Inflammatory macrophage treated with lipopolysaccharide for 1 hour (primary cell): ENCODE data around the gene ITGA6.

Experiments used
- DNase-seq, 2 donors: peaks; one replicate each; pipeline ENCODE4 v3.0.0-alpha.2; 2020 to 2022

ITGA6 gene

DNA sequence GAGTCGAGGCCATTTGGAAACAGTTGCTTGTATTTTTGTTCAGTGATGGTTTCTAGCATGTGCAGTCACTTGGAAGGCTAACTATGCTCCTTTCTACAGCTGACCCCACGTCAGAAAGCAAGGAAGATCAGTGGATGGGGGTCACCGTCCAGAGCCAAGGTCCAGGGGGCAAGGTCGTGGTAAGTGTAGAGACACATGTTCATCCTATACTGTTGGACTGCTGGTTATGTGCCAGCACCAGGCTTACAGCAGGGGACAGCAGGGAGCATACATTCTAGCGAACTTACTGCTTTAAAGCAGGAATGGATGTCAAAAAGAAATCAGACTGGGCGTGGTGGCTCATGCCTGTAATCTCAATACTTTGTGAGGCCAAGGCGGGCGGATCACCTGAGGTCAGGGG is 40.0 kb downstream of the ITGA6 start:
- DNase-seq, result no peak

GRCh38 chr2:172470958-172471922 is 43.9 kb downstream of the ITGA6 start:
- no peak for DNase-seq

- no peak for DNase-seq
Observed at GRCh38 chr2:172472446-172473033, 45.2 kb downstream of the ITGA6 start.

DNA sequence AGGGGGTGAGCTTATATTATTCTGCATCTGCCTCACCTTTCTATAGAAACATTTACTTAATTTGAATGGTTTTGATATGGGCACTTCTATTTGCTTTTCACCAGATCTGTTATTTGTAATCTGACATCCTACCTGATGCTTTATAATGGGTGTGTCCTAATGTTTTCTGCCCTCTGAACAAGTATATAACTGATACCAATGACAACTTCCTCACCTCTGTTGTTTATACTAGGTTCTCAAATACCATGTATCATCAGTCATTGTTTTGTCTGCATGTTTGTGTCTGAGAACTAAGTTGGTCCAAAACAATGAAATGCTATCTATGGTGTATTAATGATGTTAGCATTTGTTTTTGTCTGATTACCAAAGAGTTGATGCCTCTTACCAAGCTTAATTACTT is 45.8 kb downstream of the ITGA6 start:
- DNase-seq, result no peak

GRCh38 chr2:172478353-172478752 is 51.0 kb downstream of the ITGA6 start:
- no peak for DNase-seq

DNA sequence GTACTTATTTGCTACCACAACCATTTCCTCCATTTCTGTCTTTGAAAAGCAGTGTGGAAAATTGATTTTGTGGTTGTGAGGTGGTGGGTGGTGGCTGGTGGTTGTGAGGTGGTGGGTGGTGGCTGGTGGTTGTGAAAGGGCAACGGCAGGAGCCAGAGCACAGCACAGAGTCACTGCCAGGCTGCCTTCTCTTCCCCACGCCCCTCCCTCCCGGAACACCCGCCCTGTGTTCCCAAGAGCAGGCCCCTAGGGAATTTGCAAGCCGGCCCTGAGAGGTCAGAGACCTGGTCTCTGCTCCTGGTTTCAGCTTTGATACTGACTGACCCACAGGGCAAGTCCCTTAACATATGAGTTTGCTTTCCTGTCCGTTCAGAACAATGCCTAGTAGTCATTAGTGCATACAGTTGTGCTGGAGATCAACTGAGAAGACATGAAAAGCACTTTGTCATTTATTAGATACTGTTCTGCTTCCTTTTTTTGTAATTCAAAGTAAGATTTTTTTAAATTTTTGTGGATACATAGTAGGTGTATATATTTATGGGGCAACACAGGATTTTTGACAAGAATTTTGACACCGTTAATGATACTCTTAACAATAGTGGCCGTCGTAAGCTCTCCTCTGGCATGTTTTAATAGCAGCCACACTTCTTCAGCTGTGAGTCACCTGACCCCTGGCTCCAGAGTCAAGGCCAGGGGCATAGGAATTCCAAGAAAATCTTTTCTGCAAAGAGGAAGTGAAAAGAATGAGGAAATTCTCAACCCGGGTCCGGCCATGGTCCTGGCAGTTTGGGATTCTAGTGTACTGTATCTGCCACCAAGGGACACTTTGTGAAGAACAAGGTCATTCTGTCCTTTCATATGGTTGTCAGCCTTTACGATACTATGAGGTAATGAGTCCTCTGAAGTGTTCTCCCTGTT is 53.2 kb downstream of the ITGA6 start:
- peak; percentile 62 to 76 for DNase-seq

GRCh38 chr2:172481507-172482262 is 54.3 kb downstream of the ITGA6 start:
- DNase-seq, result no peak

DNA sequence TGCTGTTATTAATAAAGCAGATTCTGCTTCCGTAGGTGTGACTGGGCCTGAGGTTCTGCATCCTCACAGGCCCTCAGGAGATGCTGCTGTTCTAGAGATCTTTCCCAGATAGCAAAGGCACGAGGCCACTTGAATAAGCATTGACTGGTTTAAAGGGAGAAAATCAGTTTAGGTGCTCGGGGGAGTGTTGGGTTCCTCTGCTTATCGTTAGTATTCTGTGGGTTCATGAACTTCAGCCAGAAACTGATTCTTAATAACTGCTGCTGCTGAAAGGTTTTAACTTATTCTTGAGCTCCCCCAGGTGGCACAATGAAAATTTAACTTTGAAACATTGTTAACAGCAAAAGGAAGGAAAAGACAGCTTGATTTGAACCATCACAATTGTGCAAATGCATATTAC is 56.9 kb downstream of the ITGA6 start:
- DNase-seq, result peak in 1 of 2 donors; percentile 45

DNA sequence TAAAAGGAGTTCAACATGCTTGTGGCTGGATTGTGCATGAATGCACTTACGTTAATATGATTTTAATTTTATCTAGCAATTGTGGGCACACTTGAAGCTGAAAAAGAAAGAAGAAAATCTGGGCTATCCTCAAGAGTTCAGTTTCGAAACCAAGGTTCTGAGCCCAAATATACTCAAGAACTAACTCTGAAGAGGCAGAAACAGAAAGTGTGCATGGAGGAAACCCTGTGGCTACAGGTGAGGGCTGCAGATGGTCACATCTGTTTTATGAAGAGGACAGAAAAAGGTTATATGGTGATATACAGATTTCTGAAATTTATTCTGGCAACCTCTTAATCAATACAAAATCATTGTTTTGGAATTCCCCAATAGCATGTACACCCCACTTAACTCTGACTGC is 57.3 kb downstream of the ITGA6 start:
- DNase-seq, result no peak

GRCh38 chr2:172488556-172488955 is 61.2 kb downstream of the ITGA6 start:
- no peak for DNase-seq

GRCh38 chr2:172489681-172490080 is 62.3 kb downstream of the ITGA6 start:
- peak; percentile 78 to 90 for DNase-seq

DNA sequence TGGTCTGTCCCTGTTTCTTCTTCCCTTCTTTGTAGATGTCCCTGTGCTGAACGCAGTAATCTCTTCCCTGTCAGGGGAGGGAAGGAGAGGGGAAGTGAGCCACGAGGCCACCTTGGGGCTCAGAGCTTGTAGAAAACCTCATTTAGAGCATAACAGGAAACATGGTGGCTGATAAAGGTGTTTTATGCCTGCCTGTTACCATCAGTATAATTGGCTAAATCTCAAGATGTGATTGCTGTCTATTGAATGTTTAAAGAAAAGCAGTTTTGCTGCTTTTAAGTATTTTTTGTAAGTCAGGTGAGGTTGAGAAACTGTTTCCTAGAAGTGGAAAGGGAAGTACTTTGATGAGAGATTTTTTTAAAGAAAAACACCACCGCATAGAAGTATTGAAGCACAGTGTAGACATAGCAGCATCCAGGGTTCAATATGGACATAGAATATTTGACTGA is 68.8 kb downstream of the ITGA6 start:
- peak; percentile 15 to 24 for DNase-seq

GRCh38 chr2:172507199-172507598 is 79.8 kb downstream of the ITGA6 start:
- DNase-seq, result no peak

DNA sequence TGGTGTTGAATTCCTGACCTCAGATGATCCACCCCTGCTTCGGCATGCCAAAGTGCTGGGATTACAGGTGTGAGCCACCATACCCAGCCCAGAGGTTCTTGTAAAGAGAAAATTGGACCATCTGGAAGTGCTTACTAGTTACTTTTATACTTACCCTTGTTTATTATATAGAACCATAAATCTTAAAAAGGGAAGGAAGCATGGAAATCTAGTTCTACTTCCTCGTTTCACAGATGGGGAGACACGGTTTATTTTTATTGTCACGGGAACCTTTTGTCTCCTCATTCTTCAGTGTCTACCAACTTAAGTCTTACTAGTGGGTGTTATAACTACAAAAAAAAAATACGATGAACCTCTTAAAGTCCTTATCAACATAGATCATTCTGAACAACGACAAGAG is 82.7 kb downstream of the ITGA6 start:
- DNase-seq, result peak; percentile 27 to 43

DNA sequence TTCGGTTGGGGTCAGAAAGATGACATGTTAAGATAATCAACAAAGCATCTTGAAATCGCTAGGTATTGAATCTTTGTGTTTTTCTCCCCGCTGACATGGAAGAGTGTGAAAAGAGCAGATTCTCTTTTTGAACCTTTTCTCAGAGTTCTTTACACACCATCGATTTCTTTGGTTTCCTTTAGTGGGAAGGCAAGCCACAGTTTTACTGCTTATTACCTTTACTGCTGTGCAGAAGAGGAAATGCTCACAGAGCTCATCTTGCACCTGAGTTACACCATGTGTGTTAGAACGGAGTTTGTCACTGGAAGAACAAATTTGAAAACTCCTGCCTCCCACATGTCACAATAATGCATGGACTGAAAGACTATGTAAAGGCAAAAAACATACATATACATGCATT is 83.2 kb downstream of the ITGA6 start:
- DNase-seq, result no peak

DNA sequence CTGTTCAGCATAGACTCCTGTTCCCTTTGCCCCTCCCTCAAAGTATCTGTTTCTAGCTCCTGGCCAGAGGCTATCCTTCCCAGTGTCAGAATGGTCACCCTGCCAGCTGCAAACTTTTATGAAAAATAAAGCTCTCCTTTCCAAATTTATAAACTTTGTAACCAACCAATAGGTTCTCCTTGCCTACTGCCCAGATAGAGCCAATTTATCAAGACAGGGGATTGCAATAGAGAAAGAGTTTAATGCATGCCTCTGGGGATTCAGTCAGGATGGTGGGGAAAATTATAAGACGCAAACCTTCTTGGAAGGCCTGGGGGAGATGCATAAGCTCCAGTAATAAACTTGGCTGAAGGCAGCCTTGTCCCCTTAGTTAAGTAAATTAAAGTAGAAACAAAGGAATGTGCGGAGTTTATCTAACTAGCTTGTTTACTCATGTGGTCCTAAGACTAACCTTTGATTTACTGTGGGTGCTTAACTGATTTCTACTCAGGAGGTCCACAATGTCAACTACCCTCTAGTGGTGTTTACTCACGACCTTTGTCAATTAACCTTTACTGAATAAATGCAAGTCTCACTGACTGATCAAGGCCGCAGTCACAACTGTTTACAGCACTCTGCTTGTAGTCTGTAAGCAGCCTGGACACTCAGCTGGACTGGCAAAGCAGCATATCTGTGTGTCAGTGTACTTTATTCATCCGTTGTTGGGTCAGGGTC is 85.6 kb downstream of the ITGA6 start:
- no peak for DNase-seq

DNA sequence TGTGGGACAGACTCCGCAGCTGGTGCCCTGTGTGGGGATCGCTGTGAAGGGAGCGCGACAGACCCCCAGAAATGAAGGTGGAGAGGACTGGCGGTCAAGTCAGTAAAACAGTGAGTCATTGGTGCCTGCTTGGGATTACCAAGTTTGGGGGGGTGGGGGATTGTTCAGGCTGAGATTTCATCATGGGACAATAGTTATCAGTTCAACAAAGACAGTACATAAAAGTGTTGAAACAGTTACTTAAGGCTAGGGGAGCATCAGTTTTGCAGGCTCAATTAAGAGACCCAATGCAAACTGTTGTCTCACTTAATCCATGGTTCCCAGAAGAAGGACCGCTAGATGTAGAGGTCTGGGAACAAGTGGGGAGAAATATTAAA is 86.1 kb downstream of the ITGA6 start:
- DNase-seq, result peak in 1 of 2 donors; percentile 38

GRCh38 chr2:172513935-172514586 is 86.7 kb downstream of the ITGA6 start:
- DNase-seq, result peak in 1 of 2 donors; percentile 56

- peak; percentile 84 to 94 for DNase-seq
Observed at GRCh38 chr2:172516299-172516698, 88.9 kb downstream of the ITGA6 start.

GRCh38 chr2:172518995-172519394 is 91.6 kb downstream of the ITGA6 start:
- DNase-seq, result no peak

DNA sequence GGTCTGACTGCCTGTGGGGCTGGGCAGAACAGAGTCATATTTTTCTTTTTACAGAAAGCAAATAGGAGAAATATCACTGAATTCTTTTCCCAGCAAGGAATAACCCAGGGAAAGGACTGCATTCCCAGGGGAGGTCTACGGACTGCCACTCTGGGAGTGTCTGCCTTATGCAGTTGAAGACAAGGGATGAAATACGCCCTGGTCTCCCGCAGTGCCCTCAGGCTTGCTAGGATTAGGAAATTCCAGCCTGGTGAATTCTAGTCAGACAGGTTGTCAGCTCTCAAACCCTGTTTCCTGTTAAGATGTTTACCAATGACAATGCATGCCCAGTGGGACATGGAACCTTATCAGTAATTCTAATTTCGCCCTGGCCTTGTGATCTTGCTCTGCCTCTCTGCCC is 98.2 kb downstream of the ITGA6 start:
- DNase-seq, result no peak
